Measurements from ENCODE around the gene KCNJ4.

Gene KCNJ4

DNA sequence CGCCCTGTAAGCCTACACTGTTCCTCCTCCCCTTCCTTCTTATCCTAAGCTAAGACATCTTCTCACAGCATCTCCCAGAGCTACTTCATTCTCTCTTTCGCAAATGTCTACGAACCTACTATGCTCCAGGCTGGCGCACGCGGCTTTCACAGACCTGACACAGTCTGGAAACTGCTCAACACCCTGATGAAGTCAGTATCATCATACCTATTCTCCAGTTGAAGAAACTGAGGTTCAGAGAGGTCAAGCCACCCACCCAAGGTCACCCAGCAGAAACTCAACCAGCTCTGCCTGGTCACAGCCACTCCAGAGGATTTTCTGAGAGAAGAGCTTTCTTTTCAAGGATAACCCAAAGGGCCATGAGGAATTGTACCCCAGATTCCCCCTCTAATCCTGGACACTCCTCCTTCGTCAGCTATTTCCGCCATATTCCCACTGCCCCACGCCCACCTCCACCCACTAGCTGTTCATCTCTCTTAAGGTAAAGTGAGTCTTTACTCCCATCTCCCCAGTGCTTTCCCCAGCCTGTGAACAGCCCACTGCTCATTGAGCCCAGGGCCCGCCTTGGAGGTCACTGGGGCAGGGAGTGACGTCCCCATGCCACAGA lies 1.8 kb downstream of the KCNJ4 start:
- DNase-seq (ENCODE audit: low read depth in 1 of 2, low spot score in 1 of 2), result no peak

DNA sequence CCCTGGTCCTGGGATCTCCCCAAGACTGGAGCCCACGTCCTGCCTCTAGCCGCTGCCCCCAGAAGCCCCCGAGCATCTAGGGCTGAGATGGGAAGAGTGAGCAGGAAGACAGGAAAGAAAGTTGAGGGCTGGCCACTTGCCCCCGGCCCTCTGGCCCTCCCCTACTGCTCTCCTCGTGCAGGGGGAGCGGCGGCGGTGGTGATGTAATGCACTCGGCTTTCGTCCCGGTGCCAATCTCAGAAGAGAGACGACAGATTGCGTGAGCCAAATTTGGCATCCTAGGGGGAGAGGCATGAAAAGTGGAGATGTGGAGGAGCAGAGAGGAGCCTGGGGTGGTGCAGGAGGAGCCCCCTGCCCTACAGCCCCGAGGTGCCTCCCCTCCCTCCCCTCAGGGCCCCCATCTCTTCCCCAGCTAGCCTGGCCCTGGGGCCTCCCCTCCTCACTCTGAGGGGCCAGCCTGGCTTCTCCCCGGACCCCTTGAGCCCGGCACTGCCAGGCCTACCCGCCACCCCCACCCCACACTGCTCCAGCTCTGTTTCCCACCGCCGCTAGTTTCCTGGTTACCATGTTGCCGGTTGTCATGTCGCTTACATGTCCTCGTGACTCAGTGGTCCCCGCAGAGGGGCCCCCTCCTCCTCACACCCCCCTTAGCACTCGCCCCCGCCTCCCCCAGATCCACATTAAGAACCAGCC lies 2.5 kb downstream of the KCNJ4 start:
- no peak for DNase-seq (ENCODE audit: low read depth in 1 of 2, low spot score in 1 of 2)

DNA sequence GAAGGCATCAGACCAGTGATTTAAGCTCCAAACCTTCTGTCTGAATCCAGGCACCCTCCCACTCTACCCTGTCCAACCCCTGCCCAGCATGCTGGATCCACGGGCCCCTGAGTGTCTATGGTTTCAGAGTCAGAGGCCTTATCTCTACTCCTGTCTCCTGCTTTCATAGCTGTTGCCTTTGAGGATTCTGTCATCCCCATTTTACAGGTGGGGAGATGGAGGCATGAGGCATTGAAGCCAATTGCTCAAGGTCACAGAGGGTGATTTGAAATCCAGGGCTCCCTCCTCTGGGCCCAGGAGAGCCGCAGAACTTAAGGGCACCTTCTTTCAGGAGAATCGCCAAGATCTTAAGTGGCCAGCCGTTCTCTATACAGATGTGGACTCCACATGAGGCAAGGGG lies 3.1 kb downstream of the KCNJ4 start:
- DNase-seq (ENCODE audit: low read depth in 1 of 2, low spot score in 1 of 2), result no peak

DNA sequence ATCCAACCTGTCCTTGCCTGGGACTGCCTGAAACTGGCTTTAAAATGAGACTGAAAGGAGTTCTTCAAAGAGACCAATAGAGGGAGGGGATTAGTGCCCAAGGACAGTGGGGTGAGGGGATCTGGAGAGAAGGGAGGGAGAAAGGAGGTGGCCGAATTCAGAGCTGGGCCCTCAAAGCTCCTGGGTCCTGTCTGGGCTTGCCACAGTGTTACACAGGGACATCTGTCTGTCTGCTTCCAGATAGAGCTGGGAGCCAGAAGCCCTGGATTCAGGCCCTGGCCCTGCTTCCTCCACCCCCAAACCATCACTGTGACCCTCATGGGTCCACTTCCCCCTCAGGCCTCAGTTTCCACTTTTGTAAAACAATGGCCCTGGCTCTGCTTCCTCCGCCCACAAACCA lies 3.6 kb downstream of the KCNJ4 start:
- DNase-seq (ENCODE audit: low read depth in 1 of 2, low spot score in 1 of 2), result no peak

DNA sequence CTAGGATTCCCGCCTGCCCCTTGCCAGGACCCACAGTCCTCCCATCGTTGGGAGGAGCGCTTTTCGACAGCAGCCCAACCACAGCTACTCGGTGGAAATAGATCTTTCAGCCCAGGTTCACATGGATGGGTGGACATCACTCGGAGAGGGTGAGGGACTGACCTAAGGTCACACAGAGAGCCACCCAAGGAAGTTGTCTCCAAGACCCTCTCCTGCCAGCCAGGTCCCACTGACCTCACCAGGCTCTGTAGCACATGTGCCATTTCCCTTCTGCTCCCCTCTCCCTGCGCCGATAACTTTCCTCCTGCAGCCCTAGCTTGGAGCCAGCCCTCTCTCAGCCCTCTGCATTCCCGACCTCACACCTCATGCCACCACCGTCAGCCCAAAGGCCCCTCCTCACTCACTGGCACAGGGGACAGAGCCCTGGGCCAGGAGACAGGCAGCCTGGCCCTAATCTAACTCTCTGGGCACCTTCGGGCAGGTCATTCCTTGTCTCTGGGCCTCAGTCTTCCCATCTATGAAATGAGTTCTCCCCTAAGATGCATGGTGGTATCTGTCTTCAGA lies 4.7 kb downstream of the KCNJ4 start:
- DNase-seq (ENCODE audit: low read depth in 1 of 2, low spot score in 1 of 2), result no peak

DNA sequence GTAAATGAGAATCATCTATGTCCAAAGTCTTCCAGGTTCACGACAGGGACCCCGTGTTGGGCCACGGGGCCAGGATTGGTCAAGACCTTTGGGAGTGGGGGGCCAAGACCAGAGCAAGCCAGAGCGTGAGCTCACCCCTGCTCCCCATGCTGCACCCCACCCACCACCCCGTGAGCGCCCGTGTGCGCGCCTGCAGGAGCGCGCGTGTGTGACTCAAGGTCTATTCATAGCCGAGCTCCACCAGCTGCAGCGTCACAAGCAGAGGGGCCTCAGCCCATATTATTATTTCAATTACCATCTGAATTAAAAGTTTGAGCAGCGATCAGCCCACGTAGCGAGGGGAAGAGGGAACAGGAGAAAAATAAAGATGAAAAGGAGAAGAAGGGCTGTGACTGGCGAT lies 5.2 kb downstream of the KCNJ4 start:
- no peak for DNase-seq (ENCODE audit: low read depth in 1 of 2, low spot score in 1 of 2)

DNA sequence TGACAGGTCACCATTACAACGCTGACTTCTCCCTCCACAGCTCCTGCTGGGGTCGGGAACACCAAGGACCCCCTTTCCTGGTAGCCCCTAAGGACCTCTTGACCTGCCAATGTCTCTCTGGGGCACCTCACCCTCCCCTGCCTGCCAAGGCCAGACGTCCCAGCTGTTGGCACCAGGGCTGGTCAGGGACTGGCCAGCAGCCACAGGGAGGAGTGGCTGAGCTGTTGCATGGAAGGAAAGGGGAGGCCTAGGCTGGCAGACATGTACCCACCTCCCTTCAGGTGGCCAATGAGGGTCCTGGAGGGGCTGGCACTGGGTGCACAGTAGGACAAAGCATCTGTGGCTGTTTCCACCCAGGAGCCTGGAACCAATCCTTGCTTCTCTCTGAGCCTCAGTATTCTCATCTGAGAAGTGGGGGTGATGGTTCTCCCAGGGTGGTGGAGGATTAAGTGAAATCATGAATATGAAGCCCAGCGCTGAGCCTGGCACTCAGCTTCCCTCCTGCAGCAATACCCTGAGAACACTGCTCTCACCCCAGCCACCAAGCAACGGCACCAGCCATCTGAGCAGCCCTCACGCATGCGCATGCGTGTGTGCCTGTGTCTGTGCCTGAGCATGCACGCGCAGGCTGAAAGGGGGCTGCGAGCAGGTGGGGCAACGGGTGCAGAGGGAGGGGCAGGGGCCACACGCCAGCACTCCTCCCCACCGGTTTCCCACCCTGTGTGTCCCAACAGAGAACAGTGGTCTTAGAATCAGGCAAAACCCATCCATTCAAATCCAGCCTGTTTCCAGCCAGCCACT lies 5.9 kb downstream of the KCNJ4 start:
- no peak for DNase-seq (ENCODE audit: low read depth in 1 of 2, low spot score in 1 of 2)

DNA sequence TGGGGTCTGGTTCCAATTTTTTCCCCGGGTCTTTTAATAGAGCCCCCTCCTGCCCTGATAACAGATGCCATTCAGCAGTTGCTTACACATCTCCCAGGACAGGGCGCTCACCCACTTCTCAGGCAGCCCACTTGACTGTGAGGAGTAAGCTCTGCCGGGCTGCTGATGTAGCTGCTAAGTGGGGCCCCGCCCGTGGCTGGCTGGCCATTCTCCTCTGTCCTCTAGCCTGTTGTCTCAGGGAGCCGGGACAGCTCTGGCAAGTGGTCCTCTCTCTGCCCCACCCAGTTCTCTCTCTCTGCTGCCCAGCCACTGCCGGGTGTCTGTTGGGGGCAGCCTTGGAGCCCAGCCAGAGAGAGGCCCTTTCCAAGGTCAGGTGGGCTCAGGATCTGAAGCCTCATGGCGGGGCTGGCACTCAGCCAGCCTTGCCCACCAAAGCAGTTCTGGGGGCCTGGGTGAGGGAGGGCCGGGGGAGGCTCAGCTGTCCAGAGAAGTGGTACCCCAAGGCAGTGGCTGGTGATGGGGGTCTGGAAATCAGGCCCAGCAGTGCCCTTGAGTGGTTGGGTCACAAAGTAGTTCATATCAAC lies 8.9 kb downstream of the KCNJ4 start:
- DNase-seq (ENCODE audit: low read depth in 1 of 2, low spot score in 1 of 2), result no peak

DNA sequence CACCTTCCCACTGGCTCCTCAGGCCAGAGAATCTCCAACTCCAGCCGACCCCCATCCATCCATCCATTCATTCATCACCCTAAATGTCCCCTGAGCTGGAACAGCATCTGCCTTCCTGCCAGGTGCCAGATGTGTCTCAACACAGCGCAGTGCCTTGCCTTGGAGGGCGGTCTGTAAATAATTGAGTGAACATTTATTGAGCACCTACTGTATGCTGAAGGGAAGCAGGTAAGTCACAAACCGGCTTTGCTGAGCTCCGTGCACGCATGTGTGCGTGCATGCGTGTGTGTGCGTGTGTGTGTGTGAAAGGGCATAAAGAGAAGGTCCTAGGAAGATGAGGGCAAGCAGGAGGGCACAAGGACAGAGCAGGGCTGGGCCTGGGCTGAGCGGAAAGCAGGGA lies 10.2 kb downstream of the KCNJ4 start:
- DNase-seq (ENCODE audit: low read depth in 1 of 2, low spot score in 1 of 2), result no peak

DNA sequence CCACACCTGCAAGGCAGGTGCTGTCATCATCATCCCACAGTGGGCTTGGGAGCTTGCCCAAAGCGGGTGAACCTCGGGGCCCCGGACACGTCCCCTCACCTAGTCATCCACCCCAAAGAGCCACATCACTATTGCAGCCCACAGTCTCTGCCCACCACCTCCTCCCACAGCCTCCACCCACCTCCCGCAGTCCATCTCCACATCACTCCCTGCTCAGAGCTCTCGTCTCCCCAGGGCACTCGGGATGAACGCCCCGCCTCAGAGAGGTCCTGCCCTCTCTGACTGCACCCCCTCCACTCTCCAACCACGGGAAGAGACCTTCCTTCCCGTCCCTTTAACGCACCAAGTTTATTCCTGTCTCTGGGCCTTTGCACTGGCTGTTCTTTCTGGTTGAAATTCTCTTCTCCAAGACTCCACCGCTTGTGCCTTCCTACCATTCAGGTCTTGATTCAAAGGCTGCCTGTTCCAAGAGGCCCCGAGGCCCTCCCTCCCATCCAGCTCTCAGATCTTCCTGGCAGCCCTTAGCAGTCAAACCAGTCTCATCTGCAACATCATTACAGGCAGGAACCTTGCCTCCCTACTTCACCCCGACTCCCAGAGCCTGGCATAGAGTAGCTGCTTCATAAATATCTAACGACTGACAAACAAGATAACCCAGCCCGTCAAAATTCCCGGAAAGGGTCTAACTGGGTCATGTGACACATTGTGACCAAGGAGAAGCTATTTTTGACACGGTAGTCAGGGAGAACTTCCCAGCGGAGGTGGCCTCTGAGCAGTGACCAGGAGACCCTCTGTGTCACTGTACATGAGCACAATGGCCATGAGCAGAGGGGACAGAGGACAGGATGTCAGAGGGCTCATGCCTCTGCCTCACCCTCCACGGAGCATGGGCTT lies 11.1 kb downstream of the KCNJ4 start:
- DNase-seq (ENCODE audit: low read depth in 1 of 2, low spot score in 1 of 2), result no peak

DNA sequence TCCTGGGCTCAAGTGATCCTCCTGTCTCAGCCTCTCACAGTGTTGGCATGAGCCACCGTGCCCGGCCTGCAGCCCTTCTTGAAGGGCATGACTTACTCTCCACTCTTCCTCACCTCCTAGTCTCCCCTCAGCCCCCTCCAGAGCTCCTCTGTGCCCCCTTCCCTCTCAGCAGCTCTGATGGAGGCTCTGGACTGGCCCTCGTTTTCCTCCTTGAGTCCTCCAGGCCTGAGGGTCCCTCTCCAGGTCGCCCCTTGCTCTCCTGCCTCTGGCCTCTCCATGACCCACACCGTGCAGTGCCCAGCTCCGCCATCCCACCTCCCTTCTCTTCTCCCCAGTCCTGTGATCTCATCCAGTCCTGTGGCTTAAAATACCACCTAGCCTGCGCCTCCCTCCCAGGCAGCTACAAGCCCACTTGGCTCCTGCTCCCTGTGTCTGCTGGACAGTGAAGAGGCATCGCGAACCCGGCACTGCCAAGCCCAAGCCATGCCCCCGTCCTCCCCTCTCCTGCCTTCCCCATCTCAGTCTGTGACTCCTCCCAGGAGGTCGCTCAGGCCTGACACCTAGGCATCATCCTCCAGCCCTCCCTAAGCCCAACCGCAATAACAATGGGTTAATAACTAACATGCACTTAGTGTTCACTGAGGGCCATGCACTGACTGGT lies 11.9 kb downstream of the KCNJ4 start:
- DNase-seq (ENCODE audit: low read depth in 1 of 2, low spot score in 1 of 2), result no peak

DNA sequence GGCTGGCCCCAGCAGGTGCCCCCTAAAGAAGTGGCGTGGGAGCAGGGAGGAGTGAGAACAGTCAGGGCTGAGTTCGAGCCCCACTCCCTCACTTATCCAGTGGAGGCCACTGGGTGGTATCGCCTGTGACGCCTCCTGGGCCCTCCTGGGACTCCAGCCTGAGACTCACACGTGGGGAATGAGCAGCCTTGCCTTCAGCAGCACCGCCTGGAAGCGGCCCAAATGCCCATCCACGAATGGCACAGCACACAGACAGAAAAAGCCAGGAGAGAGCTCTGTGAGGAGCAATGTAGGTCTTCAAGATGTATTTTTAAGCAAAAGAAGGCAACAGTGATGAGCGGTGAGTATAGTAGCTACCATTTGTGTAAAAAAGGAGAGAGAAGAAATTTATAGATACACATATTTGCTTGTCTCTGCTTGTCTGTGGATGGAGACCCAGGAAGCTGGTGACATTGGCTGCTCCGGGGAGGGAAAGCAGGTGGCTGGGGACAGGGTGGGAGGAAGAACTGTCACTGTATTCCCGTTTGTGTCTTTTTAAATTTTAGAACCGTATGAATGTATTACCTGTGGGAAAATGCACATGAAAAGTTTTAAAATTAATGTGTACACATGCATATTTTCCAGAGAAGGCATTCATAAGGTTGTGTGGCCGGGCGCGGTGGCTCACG lies 13.2 kb downstream of the KCNJ4 start:
- DNase-seq (ENCODE audit: low read depth in 1 of 2, low spot score in 1 of 2), result no peak

DNA sequence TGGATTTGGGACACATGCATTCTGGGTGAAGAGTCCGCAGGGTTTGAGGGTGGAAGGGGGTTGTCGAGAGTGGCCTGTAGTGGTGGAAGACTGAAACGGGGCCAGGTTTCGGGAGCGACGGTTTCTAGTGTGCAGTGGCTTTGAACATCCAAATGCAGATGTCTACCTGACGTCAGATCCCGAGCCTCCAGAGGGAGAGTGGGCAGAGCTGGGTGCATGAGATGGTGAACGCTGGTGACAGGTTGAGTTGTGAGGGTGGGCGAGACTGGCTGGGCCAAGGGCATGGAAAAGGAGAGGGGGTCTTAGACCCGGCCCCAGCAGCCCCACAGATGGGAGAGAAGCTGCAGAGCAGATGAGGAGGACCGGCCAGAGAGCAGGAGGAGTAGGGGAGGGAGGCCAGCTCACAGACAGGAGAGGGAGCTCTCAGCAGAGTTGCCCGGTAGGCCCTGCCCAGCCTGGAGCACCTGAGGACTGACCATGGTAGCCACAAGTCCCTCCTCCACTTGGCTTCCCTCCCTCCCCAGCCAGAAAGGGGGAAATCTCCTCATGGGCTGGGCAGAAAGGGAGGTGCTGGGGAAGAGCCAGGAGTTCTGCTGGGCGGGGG lies 14.2 kb downstream of the KCNJ4 start:
- DNase-seq (ENCODE audit: low read depth in 1 of 2, low spot score in 1 of 2), result no peak

DNA sequence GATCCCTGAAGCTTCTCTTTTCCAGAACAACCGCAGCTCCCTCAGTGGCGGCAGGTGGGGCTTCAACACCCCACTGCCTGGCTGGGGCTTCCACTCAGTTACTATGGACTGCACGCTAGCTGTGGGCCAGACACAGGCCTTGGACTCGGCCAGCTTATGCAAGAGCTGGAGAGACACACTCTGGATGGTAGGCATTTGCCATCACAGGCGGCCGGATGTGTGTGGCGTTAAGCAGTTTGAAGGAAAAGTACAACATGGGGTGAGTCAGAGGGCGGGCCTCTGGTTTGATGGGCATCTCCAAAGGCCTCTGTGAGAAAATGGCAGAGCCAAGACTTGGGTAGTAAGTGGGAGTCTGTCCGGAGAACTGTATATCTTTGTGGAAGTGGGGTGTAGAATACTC lies 17.6 kb downstream of the KCNJ4 start:
- DNase-seq (ENCODE audit: low read depth in 1 of 2, low spot score in 1 of 2), result no peak

DNA sequence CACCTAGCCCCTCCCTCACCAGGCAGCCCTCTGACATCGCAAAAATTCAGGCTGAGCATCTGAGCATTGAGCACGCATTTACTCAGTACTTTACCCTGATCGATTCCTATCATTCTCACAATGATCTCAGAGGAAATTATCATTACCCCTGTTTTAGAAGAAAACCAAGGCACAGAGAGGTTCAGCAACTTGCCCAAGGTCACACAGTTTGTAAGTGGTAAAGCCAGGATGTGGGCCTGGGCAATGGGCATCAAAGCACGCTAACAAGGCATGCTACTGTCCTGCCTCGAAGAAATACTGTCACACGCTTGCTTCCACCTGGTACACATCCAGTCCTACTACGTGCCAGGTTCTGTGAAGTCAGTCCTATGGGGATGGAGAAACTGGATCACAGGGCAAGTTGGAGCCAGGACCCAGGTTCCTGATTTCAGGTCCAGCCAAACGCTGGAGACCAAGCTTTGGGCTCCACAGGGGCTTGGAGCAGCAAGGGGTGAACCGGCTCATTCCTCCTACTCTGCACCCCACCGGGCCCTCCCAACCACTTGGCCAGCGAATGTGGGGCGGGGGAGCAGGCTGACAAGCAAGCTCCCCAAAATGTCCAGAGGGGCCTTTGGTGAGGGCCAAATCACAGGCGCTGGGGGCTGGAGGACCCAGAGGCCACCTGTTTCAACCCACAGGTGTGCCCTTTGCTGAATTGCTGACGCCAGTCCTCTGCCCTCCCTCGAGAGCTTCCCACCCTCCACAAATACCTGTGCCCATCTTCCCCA lies 18.2 kb downstream of the KCNJ4 start:
- DNase-seq (ENCODE audit: low read depth in 1 of 2, low spot score in 1 of 2), result no peak

DNA sequence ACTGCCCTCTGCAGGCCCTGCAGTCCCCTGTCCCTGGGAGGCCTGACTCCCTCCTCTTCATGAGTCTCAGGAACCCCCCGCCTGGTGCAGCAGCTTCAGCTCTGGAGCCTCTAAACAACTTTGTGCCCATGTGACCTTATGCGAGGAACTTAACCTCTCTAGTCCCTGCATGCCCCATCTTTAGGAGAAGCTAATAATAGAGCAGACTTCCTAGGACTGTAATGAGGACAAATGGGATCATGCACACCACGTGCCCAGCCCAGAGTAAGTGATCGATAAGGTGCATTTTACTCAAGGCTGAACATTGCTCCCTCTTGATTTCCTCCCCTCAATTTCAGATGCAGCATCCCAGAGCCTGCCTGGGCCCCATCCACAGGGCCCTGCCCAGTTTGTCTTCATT lies 19.0 kb downstream of the KCNJ4 start:
- no peak for DNase-seq (ENCODE audit: low read depth in 1 of 2, low spot score in 1 of 2)

DNA sequence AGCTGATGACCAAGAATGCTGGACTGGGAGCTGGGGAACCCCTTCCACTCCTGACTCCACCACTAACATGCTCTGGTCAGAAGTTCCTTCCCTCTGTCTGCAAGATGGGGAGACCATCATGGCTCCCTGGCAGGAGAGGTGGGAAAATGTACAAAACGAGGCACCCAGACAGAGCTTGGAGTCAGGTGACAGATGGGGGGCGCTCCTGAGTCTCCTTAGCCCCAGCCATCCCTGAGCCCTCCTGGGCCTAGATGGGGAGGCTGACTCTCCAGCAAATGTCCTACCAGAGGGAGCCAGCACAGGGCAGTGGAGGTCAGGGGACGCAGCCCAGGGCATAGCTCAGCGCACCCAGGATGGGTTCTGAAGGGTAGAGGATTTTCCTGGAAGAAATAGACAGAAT lies 20.0 kb downstream of the KCNJ4 start:
- no peak for DNase-seq (ENCODE audit: low read depth in 1 of 2, low spot score in 1 of 2)

DNA sequence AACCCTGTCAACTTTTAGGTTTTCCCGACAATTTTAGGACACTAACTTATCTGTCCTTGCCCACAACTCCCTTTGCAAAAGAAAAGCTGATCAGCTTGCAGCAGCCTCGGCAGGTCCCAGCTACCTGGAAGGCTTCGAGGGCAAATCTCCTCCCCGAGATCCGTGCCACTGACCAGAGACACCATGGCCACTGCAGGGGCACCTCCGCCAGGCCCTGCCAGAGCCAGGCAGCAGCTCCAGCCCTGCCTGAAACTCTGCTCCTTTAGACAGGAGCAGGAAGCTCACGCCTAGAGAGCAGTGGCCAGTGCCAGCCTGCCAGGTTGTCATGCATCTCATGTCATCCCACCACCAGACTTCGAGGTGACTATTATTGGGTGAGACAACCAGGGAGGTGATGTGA lies 21.1 kb downstream of the KCNJ4 start:
- DNase-seq (ENCODE audit: low read depth in 1 of 2, low spot score in 1 of 2), result no peak

DNA sequence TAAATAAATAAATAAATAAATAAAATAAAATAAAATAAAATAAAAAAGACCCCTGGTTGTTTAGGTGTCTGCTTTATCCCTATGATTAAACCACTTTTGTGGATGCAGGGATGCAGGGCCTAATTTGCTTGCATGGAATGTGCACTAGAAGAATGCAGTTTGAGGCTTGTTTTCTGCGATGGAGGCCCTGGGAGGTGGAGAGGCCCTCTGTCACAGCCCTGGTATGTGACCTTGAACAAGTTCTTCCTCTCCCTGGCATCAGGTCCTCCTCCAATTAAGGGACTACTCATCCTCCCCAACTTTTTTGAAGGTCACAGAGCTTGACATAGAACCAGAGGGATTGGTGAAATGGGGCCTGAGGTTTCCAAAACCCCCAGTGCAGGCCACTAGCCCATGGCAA lies 22.7 kb downstream of the KCNJ4 start:
- DNase-seq (ENCODE audit: low read depth in 1 of 2, low spot score in 1 of 2), result no peak
